ENCODE measurements around the gene LRP5.
"Not testable (repeated sequence)": the region's sequence is repeated elsewhere in the genome, so short reads cannot be mapped to it uniquely, and the experiment has no call there.

Gene LRP5

GRCh38 chr11:68282141-68282860, 30.1 kb upstream of the LRP5 start:
- no peak for DNase-seq (ENCODE audit: low read depth)

- DNase-seq (ENCODE audit: low read depth) = no peak
These were observed 29.5 kb upstream of the LRP5 start for GRCh38 chr11:68282861-68283230.

GRCh38 chr11:68284588-68284987, 27.8 kb upstream of the LRP5 start:
- not testable (repeated sequence) for DNase-seq (ENCODE audit: low read depth)

- no peak for DNase-seq (ENCODE audit: low read depth)
These were observed 25.0 kb upstream of the LRP5 start for GRCh38 chr11:68287419-68287818.

- DNase-seq (ENCODE audit: low read depth) = no peak
These were observed 22.9 kb upstream of the LRP5 start for GRCh38 chr11:68289456-68289855.

GRCh38 chr11:68293708-68294107, 18.7 kb upstream of the LRP5 start:
- DNase-seq (ENCODE audit: low read depth) = no peak

GRCh38 chr11:68295271-68295670, 17.1 kb upstream of the LRP5 start:
- DNase-seq (ENCODE audit: low read depth) = no peak

GRCh38 chr11:68295940-68296339, 16.5 kb upstream of the LRP5 start:
- no peak for DNase-seq (ENCODE audit: low read depth)

GRCh38 chr11:68296344-68297051, 15.9 kb upstream of the LRP5 start:
- DNase-seq (ENCODE audit: low read depth) = no peak

- no peak for DNase-seq (ENCODE audit: low read depth)
These were observed 15.4 kb upstream of the LRP5 start for GRCh38 chr11:68297052-68297378.

GRCh38 chr11:68297494-68297811, 14.9 kb upstream of the LRP5 start:
- DNase-seq (ENCODE audit: low read depth) = no peak

- peak; percentile 26 for DNase-seq (ENCODE audit: low read depth)
These were observed 14.4 kb upstream of the LRP5 start for GRCh38 chr11:68297812-68298658.

GRCh38 chr11:68298659-68299516, 13.5 kb upstream of the LRP5 start:
- no peak for DNase-seq (ENCODE audit: low read depth)

- not testable (repeated sequence) for DNase-seq (ENCODE audit: low read depth)
These were observed 12.9 kb upstream of the LRP5 start for GRCh38 chr11:68299517-68299879.

- no peak for DNase-seq (ENCODE audit: low read depth)
These were observed 12.1 kb upstream of the LRP5 start for GRCh38 chr11:68300076-68300830.

- no peak for DNase-seq (ENCODE audit: low read depth)
These were observed 10.1 kb upstream of the LRP5 start for GRCh38 chr11:68302256-68302655.

- DNase-seq (ENCODE audit: low read depth) = no peak
These were observed 9.7 kb upstream of the LRP5 start for GRCh38 chr11:68302670-68303069.

GRCh38 chr11:68303083-68303482, 9.3 kb upstream of the LRP5 start:
- DNase-seq (ENCODE audit: low read depth) = no peak

- no peak for DNase-seq (ENCODE audit: low read depth)
These were observed 8.2 kb upstream of the LRP5 start for GRCh38 chr11:68303982-68304780.

GRCh38 chr11:68306636-68307035, 5.8 kb upstream of the LRP5 start:
- no peak for DNase-seq (ENCODE audit: low read depth)

GRCh38 chr11:68308068-68308467, 4.3 kb upstream of the LRP5 start:
- DNase-seq (ENCODE audit: low read depth) = no peak
